HG03558 (cell line): Measurements from ENCODE around the gene IFNL4.
"Not testable (repeated sequence)": the region's sequence is repeated elsewhere in the genome, so short reads cannot be mapped to it uniquely, and the experiment has no call there.

Experiments used
- ATAC-seq: cut with Tn5 transposase; IDR thresholded peaks from one replicate; pipeline ENCODE4 v1.9.1; 2021; ENCODE audit warnings: moderate number of reproducible peaks; ENCODE audit not compliant: unreplicated experiment; ENCODE audit errors: extremely low read depth

IFNL4 gene

DNA sequence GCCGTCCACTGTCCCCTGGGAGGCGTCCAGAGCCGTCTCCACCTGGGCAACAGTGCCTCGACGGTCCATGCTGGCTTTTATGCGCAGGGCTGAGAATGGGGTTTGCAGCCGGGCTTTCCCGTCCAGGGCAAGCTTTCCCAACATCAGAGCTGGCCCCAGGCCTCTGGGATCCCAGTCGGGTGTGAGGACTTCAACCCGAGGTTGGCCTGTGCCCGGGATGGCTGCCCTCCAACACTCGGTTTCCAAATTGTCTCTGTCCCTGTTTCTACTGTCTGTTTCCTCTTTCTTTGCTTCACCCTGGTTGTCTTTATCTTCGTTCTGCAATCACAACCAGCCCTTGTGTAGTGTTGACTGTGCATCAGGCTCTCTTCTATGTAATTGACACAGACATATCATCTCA lies at the start of gene IFNL4:
Gene IFNL4 (minus strand): TSS at position 51 of the 400 bp plus-strand sequence.
- no peak for ATAC-seq

- ATAC-seq: no peak
These were observed 49.4 kb upstream of the IFNL4 start for GRCh38 chr19:39297931-39298634.

GRCh38 chr19:39296906-39297305 lies 48.2 kb upstream of the IFNL4 start:
- no peak for ATAC-seq

DNA sequence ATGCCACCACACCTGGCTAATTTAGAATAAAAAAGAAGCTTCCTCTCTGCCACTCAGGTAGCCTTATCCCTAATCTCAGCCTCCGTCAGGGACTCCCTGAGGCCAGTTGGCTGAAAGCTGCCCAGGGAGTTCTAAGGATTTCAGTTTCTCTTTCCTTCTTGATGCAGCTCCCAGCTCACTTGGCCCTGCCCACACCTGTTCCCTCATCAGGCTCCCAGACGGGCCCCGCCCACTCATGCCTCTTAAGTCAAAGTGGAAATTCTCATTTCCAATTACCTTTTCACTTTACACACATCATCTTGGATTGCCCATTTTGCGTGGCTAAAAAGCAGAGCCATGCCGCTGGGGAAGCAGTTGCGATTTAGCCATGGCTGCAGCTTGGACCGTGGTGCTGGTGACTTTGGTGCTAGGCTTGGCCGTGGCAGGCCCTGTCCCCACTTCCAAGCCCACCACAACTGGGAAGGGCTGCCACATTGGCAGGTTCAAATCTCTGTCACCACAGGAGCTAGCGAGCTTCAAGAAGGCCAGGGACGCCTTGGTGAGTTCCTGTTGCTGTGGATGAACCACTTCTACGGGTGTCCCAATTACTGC lies 47.5 kb upstream of the IFNL4 start, which contains the start of gene IFNL1:
Gene IFNL1 (plus strand): TSS at position 353 of the 591 bp plus-strand sequence. CDS start 15 bp downstream, at position 368.
- ATAC-seq: no peak

GRCh38 chr19:39293394-39293793 lies 44.7 kb upstream of the IFNL4 start:
- ATAC-seq: no peak

- ATAC-seq: no peak
These were observed 35.4 kb upstream of the IFNL4 start for GRCh38 chr19:39284032-39284431.

GRCh38 chr19:39282021-39282420 lies 33.4 kb upstream of the IFNL4 start:
- ATAC-seq: no peak

DNA sequence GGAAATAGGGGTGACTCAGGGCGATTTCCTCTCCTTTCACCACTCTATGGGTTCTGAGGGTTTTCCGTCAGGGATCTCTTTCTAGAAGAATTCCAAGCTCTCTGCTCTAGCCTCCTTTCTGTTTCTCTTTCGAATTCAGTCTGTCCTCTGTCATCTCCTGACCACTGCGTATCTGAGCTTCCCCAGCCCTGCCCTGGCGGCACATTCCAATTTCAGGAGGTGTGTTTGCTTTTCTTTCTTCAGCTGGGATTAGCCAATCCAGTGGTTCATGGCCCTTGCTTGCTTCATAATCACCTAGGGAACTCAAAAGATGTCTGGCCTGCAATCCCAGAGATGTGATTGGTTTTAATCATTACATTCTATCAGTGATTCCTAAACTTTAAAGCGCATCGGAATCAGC lies 28.9 kb upstream of the IFNL4 start:
- ATAC-seq: no peak

DNA sequence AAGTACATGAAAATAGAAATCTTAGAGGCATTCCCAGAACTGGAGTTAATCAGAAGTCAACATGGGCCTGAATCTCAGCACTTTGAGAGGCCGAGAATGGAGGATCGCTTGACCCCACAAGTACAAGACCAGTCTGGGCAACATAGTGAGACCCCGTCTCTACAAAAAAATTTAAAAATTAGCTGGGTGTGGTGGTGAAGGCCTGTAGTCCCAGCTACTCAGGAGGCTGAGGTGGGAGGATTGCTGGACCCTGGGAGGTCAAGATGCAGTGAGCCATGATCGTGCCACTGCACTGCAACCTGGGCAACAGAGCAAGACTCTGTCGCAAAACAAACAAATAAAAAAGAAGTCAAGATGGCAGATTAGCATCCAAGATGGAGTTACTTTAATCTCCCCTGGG lies 28.1 kb upstream of the IFNL4 start:
- ATAC-seq: no peak

- no peak for ATAC-seq
These were observed 26.9 kb upstream of the IFNL4 start for GRCh38 chr19:39275578-39275977.

GRCh38 chr19:39273859-39274258 lies 25.2 kb upstream of the IFNL4 start:
- not testable (repeated sequence) for ATAC-seq

- no peak for ATAC-seq
These were observed 21.6 kb upstream of the IFNL4 start for GRCh38 chr19:39270036-39270871.

DNA sequence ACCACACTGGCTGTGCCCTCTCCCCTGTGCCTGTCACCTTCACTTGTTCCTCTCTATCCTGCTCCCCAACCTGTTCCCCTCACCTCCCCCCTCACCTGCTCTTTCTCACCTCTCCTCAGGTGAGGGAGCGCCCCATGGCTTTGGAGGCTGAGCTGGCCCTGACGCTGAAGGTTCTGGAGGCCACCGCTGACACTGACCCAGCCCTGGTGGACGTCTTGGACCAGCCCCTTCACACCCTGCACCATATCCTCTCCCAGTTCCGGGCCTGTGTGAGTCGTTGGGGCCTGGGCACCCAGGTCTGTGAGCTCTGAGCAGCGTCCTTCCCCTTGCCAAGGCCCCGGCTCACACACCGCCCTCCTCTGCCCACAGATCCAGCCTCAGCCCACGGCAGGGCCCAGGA lies 20.7 kb upstream of the IFNL4 start:
- ATAC-seq: not testable (repeated sequence)

GRCh38 chr19:39268531-39269223 lies 20.0 kb upstream of the IFNL4 start:
- not testable (repeated sequence) for ATAC-seq

- not testable (repeated sequence) for ATAC-seq
These were observed 19.4 kb upstream of the IFNL4 start, which contains the start of gene IFNL2 for GRCh38 chr19:39268085-39268484. Gene IFNL2, plus strand, starts transcription at chr19:39268396. Its CDS starts 173 bp downstream, at chr19:39268569.

DNA sequence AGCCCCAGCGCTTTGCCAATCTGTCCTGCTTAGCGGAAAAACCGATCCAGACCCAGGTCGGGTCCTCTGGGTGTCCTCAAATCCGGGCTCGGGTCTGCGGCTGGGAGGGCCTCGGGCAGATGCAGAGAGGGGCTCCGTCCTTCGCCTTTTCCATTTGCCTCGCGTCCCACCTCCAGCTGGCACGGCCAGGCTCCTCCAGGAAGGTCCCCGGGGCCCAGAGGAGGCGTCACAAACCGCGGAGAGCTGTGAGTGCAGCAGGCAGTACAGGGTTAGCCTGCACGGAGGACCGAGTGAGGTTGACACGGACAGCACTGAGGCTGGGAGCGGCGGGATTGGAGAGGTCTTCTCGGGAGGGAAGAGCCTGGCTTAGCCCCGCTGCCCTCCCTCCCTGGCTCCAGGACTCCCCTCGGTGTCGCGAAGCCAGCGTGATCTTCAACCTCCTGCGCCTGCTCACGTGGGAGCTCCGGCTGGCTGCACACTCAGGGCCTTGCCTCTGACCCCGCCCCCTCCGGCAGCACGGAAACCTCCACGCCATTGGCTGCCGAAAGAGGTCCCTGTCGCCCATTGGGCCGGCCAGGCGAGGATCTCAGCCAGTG lies 16.8 kb upstream of the IFNL4 start:
- ATAC-seq: no peak

DNA sequence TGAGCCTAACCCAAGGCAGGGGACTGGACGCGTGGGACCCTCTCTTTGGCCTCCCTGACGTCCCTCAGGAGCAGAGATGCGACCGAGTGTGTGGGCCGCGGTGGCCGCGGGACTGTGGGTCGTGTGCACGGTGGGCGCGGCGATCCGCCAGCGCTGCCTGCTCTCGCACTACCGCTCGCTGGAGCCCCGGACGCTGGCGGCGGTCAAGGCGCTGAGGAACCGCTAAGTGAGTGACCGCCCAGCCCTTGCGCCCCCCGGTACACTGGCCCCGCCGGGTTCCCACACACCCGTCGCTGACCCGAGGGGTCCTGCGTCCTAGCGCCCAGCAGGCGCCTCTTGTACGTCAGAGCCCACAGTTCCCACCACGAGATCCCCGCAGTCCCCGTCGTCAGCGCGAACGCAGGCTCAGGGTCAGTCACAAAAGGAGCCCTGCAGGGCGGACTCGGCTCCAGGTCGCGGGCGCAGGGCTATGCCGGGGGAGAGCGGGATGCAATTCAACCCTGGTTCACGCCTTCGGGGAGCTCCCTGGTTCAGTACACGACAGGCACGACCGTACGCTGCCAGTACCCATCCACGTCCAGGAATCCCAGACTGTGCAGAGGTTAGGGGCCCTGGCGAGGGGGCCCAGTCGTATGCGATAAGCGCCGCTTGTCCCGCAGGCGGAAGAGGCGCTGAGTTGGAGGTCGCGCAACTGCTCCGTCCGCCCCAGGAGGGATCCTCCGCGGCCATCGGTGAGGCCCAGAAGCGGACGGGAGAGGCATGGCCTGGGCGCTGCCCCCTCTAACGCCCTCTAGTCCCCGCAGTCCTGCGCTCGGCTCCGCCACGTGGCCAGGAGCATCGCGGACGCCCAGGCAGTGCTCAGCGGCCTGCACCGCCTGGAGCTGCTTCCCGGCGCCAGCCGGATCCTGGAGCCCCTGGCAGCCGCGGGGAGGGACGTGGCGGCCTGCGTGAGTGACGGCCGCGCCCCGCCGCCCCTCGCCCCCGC lies 15.9 kb upstream of the IFNL4 start:
- ATAC-seq: no peak

DNA sequence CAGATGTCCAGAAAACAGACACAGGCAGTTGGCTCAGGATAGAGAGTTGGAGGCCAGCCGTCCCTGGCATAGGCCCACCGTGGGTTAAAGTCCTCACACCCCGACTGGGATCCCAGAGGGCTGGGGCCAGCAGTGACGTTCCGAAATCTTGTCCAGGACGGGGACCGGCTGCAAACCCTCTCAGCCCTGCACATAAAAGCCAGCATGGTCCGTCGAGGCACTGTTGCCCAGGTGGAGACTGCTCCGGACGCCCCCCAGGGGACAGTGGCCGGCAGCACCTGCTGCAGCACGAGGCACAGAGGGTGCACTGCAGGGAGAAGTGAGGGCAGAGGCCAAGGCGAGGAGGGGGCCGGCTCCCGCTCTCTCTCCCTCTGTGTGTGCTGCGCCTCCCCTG lies 15.3 kb upstream of the IFNL4 start:
- ATAC-seq: no peak

- no peak for ATAC-seq
These were observed 13.8 kb upstream of the IFNL4 start for GRCh38 chr19:39262496-39262895.
